Myocyte (in vitro differentiated cells): ENCODE data around the gene ABHD16B. TPM values are rescaled to one million over a fixed set of nuclear protein-coding genes. Genes with fewer than 3 reads are reported as not detected.
A peak's percentile ranks its signal among the peaks of the same experiment; 100 is the strongest.
"Not testable (repeated sequence)": the region's sequence is repeated elsewhere in the genome, so short reads cannot be mapped to it uniquely, and the experiment has no call there.

Experiments used
- DNase-seq: peaks from one replicate; pipeline ENCODE4 v3.0.0-alpha.2; 2012; ENCODE audit warnings: low read depth
- total RNA-seq: library from RNA; depleted of rRNA; stranded (reverse); fragments of >200 nt; gene quantifications from 2 replicates; pipeline ENCODE4 v1.2.3, GENCODE V29; 2014

Gene ABHD16B
- total RNA-seq, 1 donor from 2014 or later = not detected

- peak; percentile 42 for DNase-seq
Measured at GRCh38 chr20:63854766-63855362, 6.4 kb upstream of the ABHD16B start.

- DNase-seq = no peak
Measured at GRCh38 chr20:63855363-63856097, 5.8 kb upstream of the ABHD16B start.

GRCh38 chr20:63856098-63856511, 5.2 kb upstream of the ABHD16B start:
- no peak for DNase-seq

GRCh38 chr20:63857764-63858392, 3.4 kb upstream of the ABHD16B start:
- DNase-seq = no peak

GRCh38 chr20:63858393-63859165, 2.7 kb upstream of the ABHD16B start:
- DNase-seq = peak; percentile 53

GRCh38 chr20:63859166-63859699, 2.1 kb upstream of the ABHD16B start:
- no peak for DNase-seq

- DNase-seq = no peak
Measured at GRCh38 chr20:63860325-63861051, 810 bp upstream of the ABHD16B start.

GRCh38 chr20:63861981-63862901, 943 bp downstream of the ABHD16B start:
- no peak for DNase-seq

GRCh38 chr20:63863021-63863797, 1.9 kb downstream of the ABHD16B start:
- DNase-seq = no peak

- peak; percentile 82 for DNase-seq
Measured at GRCh38 chr20:63863798-63864544, 2.7 kb downstream of the ABHD16B start.

- DNase-seq = no peak
Measured at GRCh38 chr20:63864545-63864977, 3.3 kb downstream of the ABHD16B start.

- DNase-seq = peak; percentile 98
Measured at GRCh38 chr20:63864978-63865640, 3.8 kb downstream of the ABHD16B start, which contains the start of gene TPD52L2. Gene TPD52L2, plus strand, starts transcription at chr20:63865270. Its CDS starts 96 bp downstream, at chr20:63865366.

GRCh38 chr20:63867042-63867441, 5.7 kb downstream of the ABHD16B start:
- DNase-seq = not testable (repeated sequence)

- no peak for DNase-seq
Measured at GRCh38 chr20:63868264-63868663, 7.0 kb downstream of the ABHD16B start.

GRCh38 chr20:63873477-63873971, 12.2 kb downstream of the ABHD16B start:
- DNase-seq = no peak

GRCh38 chr20:63874241-63874640, 12.9 kb downstream of the ABHD16B start:
- DNase-seq = not testable (repeated sequence)

- no peak for DNase-seq
Measured at GRCh38 chr20:63876489-63877036, 15.3 kb downstream of the ABHD16B start.
